Esophagus muscularis mucosa (tissue), 4 donors: ENCODE data around the gene MAPK8IP3. TPM values are rescaled to one million over a fixed set of nuclear protein-coding genes. Genes with fewer than 3 reads are reported as not detected.

Source experiments
- DNase-seq: peaks from one replicate; pipeline ENCODE4 v3.0.0-alpha.2; 2017; ENCODE audit errors: extremely low spot score
- H3K27ac ChIP-seq, 4 donors: fragments of 200-600 bp; sonication (generic); replicated peaks in 1 of 4; 1 replicate in 3 of 4; 2 replicates in 1 of 4; pipeline ENCODE4 v1.5.1; 2016 to 2019; ENCODE audit warnings: mild to moderate bottlenecking in 1 of 4
- H3K27me3 ChIP-seq, 4 donors: fragments of 200-600 bp; sonication (generic); one replicate each; pipeline versions ENCODE4 v1.5.1 to v1.6.0; 2016 to 2019
- H3K36me3 ChIP-seq, 4 donors: fragments of 200-600 bp; sonication (generic); one replicate each; pipeline ENCODE4 v1.5.1; 2016 to 2019
- H3K4me1 ChIP-seq, 4 donors: fragments of 200-600 bp; sonication (generic); one replicate each; pipeline ENCODE4 v1.5.1; 2016 to 2019
- H3K4me3 ChIP-seq, 4 donors: fragments of 200-600 bp; sonication (generic); 1 replicate in 2 of 4; 2 replicates in 2 of 4; pipeline ENCODE4 v1.5.1; 2016 to 2019; ENCODE audit warnings: mild to moderate bottlenecking in 4 of 4, moderate library complexity in 1 of 4
- H3K9me3 ChIP-seq, 4 donors: fragments of 200-600 bp; sonication (generic); 1 replicate in 3 of 4; 2 replicates in 1 of 4; pipeline ENCODE4 v1.5.1; 2016 to 2019
- CTCF ChIP-seq, 3 experiments: fragments of 200-600 bp in 2 of 3; fragments of 450-650 bp in 1 of 3; sonication (generic) in 2 of 3; IDR thresholded peaks; one replicate each; pipeline ENCODE4 v1.5.1; 2017 to 2019; ENCODE audit warnings: antibody characterized with exemption in 3 of 3, mild to moderate bottlenecking in 2 of 3, moderate library complexity in 1 of 3
- EP300 ChIP-seq: sonication (generic); formaldehyde crosslinking; IDR thresholded peaks from one replicate; pipeline ENCODE4 v1.6.1; 2017; ENCODE audit warnings: antibody characterized with exemption
- POLR2A ChIP-seq: fragments of 450-650 bp; IDR thresholded peaks from one replicate; pipeline ENCODE4 v1.6.1; 2017; ENCODE audit warnings: antibody characterized with exemption, moderate library complexity, mild to moderate bottlenecking, low read depth
- POLR2AphosphoS5 ChIP-seq, 2 donors: sonication (generic); formaldehyde crosslinking; IDR thresholded peaks; one replicate each; pipeline ENCODE4 v1.6.1; 2017; ENCODE audit warnings: antibody characterized with exemption in 2 of 2
- WGBS: methylation state at CpG from one replicate; pipeline ENCODE4 v1.1.5; 2018; 5-methylcytosine and 5-hydroxymethylcytosine counted together
- intact Hi-C: fragments of 100-400 bp; cut with DNase I; formaldehyde crosslinking; loops from one replicate; pipeline ENCODE4 v1.15.1; 2023
- total RNA-seq, 4 donors: library from RNA; depleted of rRNA; stranded (reverse); fragments of >200 nt; gene quantifications; one replicate each; pipeline versions ENCODE4 v1.1.0 to v1.2.1, GENCODE V29; 2016

Gene MAPK8IP3
- total RNA-seq, 4 donors from 2014 or later: 21.5 to 36.2 (median 28.5) TPM

GRCh38 chr16:1788095-1788707 lies 82.2 kb downstream of the MAPK8IP3 start:
- DNase-seq: no peak
- TF ChIP-seq POLR2AphosphoS5 (IDR thresholded peaks at IDR 0.05) (no peak), POLR2A (no peak), CTCF (IDR thresholded peaks at IDR 0.05) (no peak), EP300 (no peak)
- intact Hi-C loops: loop anchor here (5.0 kb wide), 1 partner anchor 34 kb away; no protein-coding TSS in a partner anchor
- Histone ChIP-seq H3K9me3 (no peaks in the 10 kb centered on the region), H3K27ac (no peak overlapping the region), H3K4me1 (peaks cover 12 to 41% (median 27%) of the 10 kb centered on the region in 4 donors), H3K36me3 (peaks cover 15 to 76% (median 71%) of the 10 kb centered on the region in 4 donors), H3K27me3 (no peaks in the 10 kb centered on the region), H3K4me3 (no peak overlapping the region)
- WGBS: 94% methylated on average over 27 of the region's 38 CpGs

GRCh38 chr16:1788708-1789100 lies 82.7 kb downstream of the MAPK8IP3 start:
- no peaks in the 10 kb centered on the region for H3K27me3 ChIP-seq
- H3K4me1 ChIP-seq: peaks cover 8 to 36% (median 23%) of the 10 kb centered on the region in 4 donors
- intact Hi-C loops: loop anchor here (5.0 kb wide), 1 partner anchor 34 kb away; no protein-coding TSS in a partner anchor
- peaks cover 15 to 76% (median 71%) of the 10 kb centered on the region in 4 donors for H3K36me3 ChIP-seq
- DNase-seq: no peak
- no peak for TF ChIP-seq CTCF (IDR thresholded peaks at IDR 0.05)
- TF ChIP-seq EP300: no peak
- TF ChIP-seq POLR2AphosphoS5 (IDR thresholded peaks at IDR 0.05): no peak
- no peak for TF ChIP-seq POLR2A
- no peak overlapping the region for H3K4me3 ChIP-seq
- no peak overlapping the region for H3K27ac ChIP-seq
- 66% methylated on average over 4 of the region's 19 CpGs for WGBS
- no peaks in the 10 kb centered on the region for H3K9me3 ChIP-seq

GRCh38 chr16:1789643-1790045 lies 83.6 kb downstream of the MAPK8IP3 start:
- no peaks in the 10 kb centered on the region for H3K27me3 ChIP-seq
- WGBS: 89% methylated on average over 19 of the region's 25 CpGs
- TF ChIP-seq POLR2A: no peak
- no peak for TF ChIP-seq CTCF (IDR thresholded peaks at IDR 0.05)
- no peak for TF ChIP-seq EP300
- no peak for TF ChIP-seq POLR2AphosphoS5 (IDR thresholded peaks at IDR 0.05)
- DNase-seq: no peak
- intact Hi-C loops: loop anchor here (5.0 kb wide), 1 partner anchor 33 kb away; no protein-coding TSS in a partner anchor
- no peaks in the 10 kb centered on the region for H3K9me3 ChIP-seq
- H3K4me3 ChIP-seq: no peak overlapping the region
- no peak overlapping the region for H3K27ac ChIP-seq
- peaks cover 0 to 27% (median 13%) of the 10 kb centered on the region in 4 donors for H3K4me1 ChIP-seq
- peaks cover 15 to 76% (median 71%) of the 10 kb centered on the region in 4 donors for H3K36me3 ChIP-seq

- DNase-seq: no peak
- H3K36me3 ChIP-seq: peaks cover 15 to 73% (median 68%) of the 10 kb centered on the region in 4 donors
- peaks cover 0 to 21% (median 8%) of the 10 kb centered on the region in 4 donors for H3K4me1 ChIP-seq
- WGBS: 97% methylated on average over 12 of the region's 15 CpGs
- no peak overlapping the region for H3K4me3 ChIP-seq
- H3K9me3 ChIP-seq: no peaks in the 10 kb centered on the region
- no peaks in the 10 kb centered on the region for H3K27me3 ChIP-seq
- TF ChIP-seq POLR2A (no peak), CTCF (IDR thresholded peaks at IDR 0.05) (no peak), POLR2AphosphoS5 (IDR thresholded peaks at IDR 0.05) (no peak), EP300 (no peak)
- H3K27ac ChIP-seq: no peak overlapping the region
- intact Hi-C loops: no loop called here
Measured at GRCh38 chr16:1790261-1790610, 84.2 kb downstream of the MAPK8IP3 start.
